A673 (cell line): Measurements from ENCODE around the gene LINGO1. TPM values are rescaled to one million over a fixed set of nuclear protein-coding genes. Genes with fewer than 3 reads are reported as not detected.
A peak's percentile ranks its signal among the peaks of the same experiment; 100 is the strongest.

Source experiments
- BruUV-seq: library from RNA; stranded (reverse); fragments of 400-500 nt; replicated peaks from 2 replicates; lab custom pipeline; 2021; lab: Mats Ljungman, UMichigan
- CTCF ChIA-PET: fragments of 300-600 bp; sonication (Branson Sonifier 250); formaldehyde crosslinking; loops from one replicate; lab custom pipeline; 2022; ENCODE audit warnings: antibody characterized with exemption; lab: Charles Lee
- POLR2A ChIA-PET: fragments of 300-600 bp; sonication (Branson Sonifier 250); formaldehyde crosslinking; loops from one replicate; lab custom pipeline; 2022; ENCODE audit warnings: antibody characterized with exemption; ENCODE audit not compliant: low non-redundant PET; lab: Charles Lee
- DNase-seq: peaks from one replicate; pipeline ENCODE4 v3.0.0-alpha.2; 2015; ENCODE audit warnings: low spot score
- H3K27ac ChIP-seq: fragments of 200-600 bp; sonication (generic); 2 replicates; pipeline ENCODE4 v1.5.1; 2016; ENCODE audit warnings: mixed run types, low read depth, mild to moderate bottlenecking, mixed read lengths, antibody characterized with exemption, low read length; ENCODE audit not compliant: poor library complexity, severe bottlenecking
- H3K27me3 ChIP-seq: fragments of 200-600 bp; sonication (generic); replicated peaks from 2 replicates; pipeline ENCODE4 v1.6.1; 2017; ENCODE audit warnings: mixed run types, low read depth, mild to moderate bottlenecking, mixed read lengths, antibody characterized with exemption, low read length; ENCODE audit not compliant: insufficient read depth, poor library complexity
- H3K36me3 ChIP-seq: fragments of 200-600 bp; sonication (generic); 2 replicates; pipeline ENCODE4 v1.6.1; 2016; ENCODE audit warnings: mixed run types, mild to moderate bottlenecking, mixed read lengths, antibody characterized with exemption, low read length; ENCODE audit not compliant: insufficient read depth, poor library complexity, severe bottlenecking
- H3K4me1 ChIP-seq: fragments of 200-600 bp; sonication (generic); 2 replicates; pipeline ENCODE4 v1.6.1; 2017; ENCODE audit warnings: mixed run types, mild to moderate bottlenecking, mixed read lengths, antibody characterized with exemption, low read length; ENCODE audit not compliant: insufficient read depth, poor library complexity, severe bottlenecking
- H3K4me3 ChIP-seq: fragments of 200-600 bp; sonication (generic); 2 replicates; pipeline ENCODE4 v1.5.1; 2016; ENCODE audit warnings: low read depth, mixed run types, mild to moderate bottlenecking, mixed read lengths, low read length; ENCODE audit not compliant: poor library complexity, severe bottlenecking
- H3K9me3 ChIP-seq: fragments of 200-600 bp; sonication (generic); 2 replicates; pipeline ENCODE4 v1.6.1; 2016; ENCODE audit warnings: mixed run types, low read depth, mild to moderate bottlenecking, mixed read lengths, antibody characterized with exemption, low read length; ENCODE audit not compliant: poor library complexity, severe bottlenecking
- EZH2 ChIP-seq: fragments of 200-600 bp; sonication (generic); IDR thresholded peaks from 2 replicates; pipeline ENCODE4 v1.6.1; 2017; ENCODE audit warnings: borderline replicate concordance, low read depth, mild to moderate bottlenecking, mixed read lengths, antibody characterized with exemption, low read length; ENCODE audit not compliant: poor library complexity, severe bottlenecking
- intact Hi-C: fragments of 100-400 bp; cut with micrococcal nuclease; formaldehyde crosslinking; loops from one replicate; pipeline ENCODE4 v1.10.0; 2022; ENCODE audit not compliant: unreplicated experiment
- total RNA-seq: library from RNA; stranded (reverse); gene quantifications from 2 replicates; pipeline ENCODE4 v1.2.3, GENCODE V29; 2021
- TF ChIP-seq, protein P1 (sequence below): fragments of 300-800, 200-600 bp; sonication (generic); conservative IDR thresholded peaks from 2 replicates; pipeline ENCODE4 v1.5.1; 2017; ENCODE audit warnings: low read depth, mild to moderate bottlenecking, antibody characterized with exemption, low read length, moderate library complexity, mixed read lengths

Gene LINGO1
- total RNA-seq, 1 experiment from 2014 or later, result 93.7 TPM

DNA sequence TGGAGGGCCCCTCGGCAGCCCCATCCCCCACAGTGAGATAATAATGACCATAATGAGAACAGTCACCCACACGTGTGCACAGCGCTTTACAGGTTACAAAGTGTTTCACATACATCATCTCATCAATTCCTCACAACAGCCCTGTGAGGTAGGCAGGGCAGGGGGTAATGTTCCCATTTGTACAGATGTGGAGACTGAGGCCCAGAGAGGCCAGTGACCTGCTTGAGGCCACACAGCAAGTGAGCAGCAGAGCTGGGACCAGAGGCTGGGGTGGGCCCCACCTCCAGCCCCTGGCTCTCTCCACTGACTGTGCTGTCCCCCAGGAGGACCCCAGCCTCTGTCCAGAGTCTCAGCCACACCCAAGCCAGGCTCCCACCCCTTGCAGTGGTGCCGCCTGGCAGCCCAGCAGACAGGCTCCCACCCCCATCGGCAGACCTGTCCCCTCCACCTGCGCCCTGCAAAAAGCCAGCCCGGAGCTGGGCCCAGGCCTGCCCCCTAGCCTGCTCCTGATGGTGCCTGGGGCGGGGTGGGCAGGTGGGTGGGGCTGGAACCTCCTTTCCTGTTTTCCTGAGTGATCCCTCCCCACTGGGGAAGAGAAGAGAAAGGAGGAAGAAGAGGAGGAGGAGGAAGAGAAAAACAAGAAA is 19.6 kb downstream of the LINGO1 start:
- H3K4me1 ChIP-seq, result peaks cover 48% of the 10 kb centered on the region
- DNase-seq, result no peak
- ChIA-PET CTCF (no interaction called here), POLR2A (interaction anchor here (0.6 kb wide), 1 partner anchor 506 kb away, joined by 3 read pairs; no protein-coding TSS in a partner anchor)
- TF ChIP-seq, protein P1, sequence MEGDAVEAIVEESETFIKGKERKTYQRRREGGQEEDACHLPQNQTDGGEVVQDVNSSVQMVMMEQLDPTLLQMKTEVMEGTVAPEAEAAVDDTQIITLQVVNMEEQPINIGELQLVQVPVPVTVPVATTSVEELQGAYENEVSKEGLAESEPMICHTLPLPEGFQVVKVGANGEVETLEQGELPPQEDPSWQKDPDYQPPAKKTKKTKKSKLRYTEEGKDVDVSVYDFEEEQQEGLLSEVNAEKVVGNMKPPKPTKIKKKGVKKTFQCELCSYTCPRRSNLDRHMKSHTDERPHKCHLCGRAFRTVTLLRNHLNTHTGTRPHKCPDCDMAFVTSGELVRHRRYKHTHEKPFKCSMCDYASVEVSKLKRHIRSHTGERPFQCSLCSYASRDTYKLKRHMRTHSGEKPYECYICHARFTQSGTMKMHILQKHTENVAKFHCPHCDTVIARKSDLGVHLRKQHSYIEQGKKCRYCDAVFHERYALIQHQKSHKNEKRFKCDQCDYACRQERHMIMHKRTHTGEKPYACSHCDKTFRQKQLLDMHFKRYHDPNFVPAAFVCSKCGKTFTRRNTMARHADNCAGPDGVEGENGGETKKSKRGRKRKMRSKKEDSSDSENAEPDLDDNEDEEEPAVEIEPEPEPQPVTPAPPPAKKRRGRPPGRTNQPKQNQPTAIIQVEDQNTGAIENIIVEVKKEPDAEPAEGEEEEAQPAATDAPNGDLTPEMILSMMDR, result no peak
- TF ChIP-seq EZH2, result no peak
- H3K27ac ChIP-seq, result peak overlapping the region; percentile 76
- no peaks in the 10 kb centered on the region for H3K9me3 ChIP-seq
- no peaks in the 10 kb centered on the region for H3K27me3 ChIP-seq
- intact Hi-C loops, result no loop called here
- peaks cover 20% of the 10 kb centered on the region for H3K36me3 ChIP-seq
- no peak overlapping the region for H3K4me3 ChIP-seq
- no TSS peak for BruUV-seq

GRCh38 chr15:77611767-77612166 is 20.9 kb downstream of the LINGO1 start:
- H3K4me3 ChIP-seq, result no peak overlapping the region
- no peak for TF ChIP-seq EZH2
- TF ChIP-seq, protein P1, result no peak
- POLR2A ChIA-PET, result no interaction called here
- intact Hi-C loops, result no loop called here
- H3K36me3 ChIP-seq, result peaks cover 20% of the 10 kb centered on the region
- no peaks in the 10 kb centered on the region for H3K27me3 ChIP-seq
- peaks cover 61% of the 10 kb centered on the region for H3K4me1 ChIP-seq
- peak; percentile 98 for DNase-seq
- BruUV-seq, result no TSS peak
- CTCF ChIA-PET, result interaction anchor here (0.5 to 1.0 kb wide), 2 partner anchors 65 to 68 kb away, joined by 3 to 4 read pairs; no protein-coding TSS in a partner anchor
- H3K27ac ChIP-seq, result peak overlapping the region; percentile 77
- no peaks in the 10 kb centered on the region for H3K9me3 ChIP-seq

GRCh38 chr15:77610731-77611130 is 22.0 kb downstream of the LINGO1 start:
- H3K4me3 ChIP-seq, result no peak overlapping the region
- no peak for DNase-seq
- H3K36me3 ChIP-seq, result peaks cover 20% of the 10 kb centered on the region
- H3K27ac ChIP-seq, result peak overlapping the region; percentile 77
- peaks cover 69% of the 10 kb centered on the region for H3K4me1 ChIP-seq
- BruUV-seq, result no TSS peak
- no peaks in the 10 kb centered on the region for H3K9me3 ChIP-seq
- no peaks in the 10 kb centered on the region for H3K27me3 ChIP-seq
- ChIA-PET CTCF (no interaction called here), POLR2A (no interaction called here)
- TF ChIP-seq, protein P1, result no peak
- TF ChIP-seq EZH2, result no peak
- intact Hi-C loops, result no loop called here
